ENCODE data around the gene ME3. TPM values are rescaled to one million over a fixed set of nuclear protein-coding genes. Genes with fewer than 3 reads are reported as not detected.

The ME3 gene
- total RNA-seq, 4 donors from 2014 or later, result 28.2 to 60.7 (median 46.0) TPM

DNA sequence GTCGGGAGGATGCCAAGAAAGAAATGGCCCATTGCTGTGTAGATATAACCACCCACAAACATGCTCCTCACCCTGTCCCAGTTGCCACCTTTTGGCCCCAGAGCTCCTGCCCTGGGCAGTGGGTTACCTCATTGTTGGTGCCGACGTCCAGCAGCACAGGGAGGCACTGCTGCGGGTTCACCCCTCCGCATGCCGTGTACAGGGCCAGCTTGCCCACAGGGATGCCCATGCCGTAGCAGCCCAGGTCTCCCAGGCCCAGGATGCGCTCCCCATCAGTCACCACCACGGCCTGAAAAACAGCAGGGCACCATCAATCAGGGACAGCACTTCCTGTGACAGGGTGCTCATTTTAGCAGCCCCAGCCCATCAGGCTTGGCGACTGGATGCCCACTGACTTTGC is 174.6 kb downstream of the ME3 start:
- TF ChIP-seq, protein P1, sequence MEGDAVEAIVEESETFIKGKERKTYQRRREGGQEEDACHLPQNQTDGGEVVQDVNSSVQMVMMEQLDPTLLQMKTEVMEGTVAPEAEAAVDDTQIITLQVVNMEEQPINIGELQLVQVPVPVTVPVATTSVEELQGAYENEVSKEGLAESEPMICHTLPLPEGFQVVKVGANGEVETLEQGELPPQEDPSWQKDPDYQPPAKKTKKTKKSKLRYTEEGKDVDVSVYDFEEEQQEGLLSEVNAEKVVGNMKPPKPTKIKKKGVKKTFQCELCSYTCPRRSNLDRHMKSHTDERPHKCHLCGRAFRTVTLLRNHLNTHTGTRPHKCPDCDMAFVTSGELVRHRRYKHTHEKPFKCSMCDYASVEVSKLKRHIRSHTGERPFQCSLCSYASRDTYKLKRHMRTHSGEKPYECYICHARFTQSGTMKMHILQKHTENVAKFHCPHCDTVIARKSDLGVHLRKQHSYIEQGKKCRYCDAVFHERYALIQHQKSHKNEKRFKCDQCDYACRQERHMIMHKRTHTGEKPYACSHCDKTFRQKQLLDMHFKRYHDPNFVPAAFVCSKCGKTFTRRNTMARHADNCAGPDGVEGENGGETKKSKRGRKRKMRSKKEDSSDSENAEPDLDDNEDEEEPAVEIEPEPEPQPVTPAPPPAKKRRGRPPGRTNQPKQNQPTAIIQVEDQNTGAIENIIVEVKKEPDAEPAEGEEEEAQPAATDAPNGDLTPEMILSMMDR (IDR thresholded peaks at IDR 0.05; ENCODE audit: low read depth), result no peak

DNA sequence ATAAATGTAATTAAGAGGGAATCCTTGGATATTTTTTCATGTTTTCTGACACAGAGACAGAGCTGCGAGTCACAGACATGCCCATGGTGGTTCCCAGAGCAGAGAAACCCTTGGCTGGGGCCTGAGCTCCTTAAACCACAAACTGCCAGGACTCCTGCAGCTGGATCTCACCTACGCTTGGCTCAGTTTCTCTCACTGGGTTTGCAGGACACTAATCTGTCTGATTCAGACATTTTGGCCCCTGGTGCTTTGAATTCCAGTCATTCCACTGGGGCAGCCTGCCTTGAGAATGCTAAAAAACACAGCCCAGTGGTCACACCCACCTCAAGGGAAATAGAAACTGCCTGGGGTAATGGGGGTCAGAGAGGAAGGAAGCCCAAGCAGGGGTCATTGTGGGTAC is 175.1 kb downstream of the ME3 start:
- TF ChIP-seq, protein P1 (IDR thresholded peaks at IDR 0.05; ENCODE audit: low read depth), result no peak

DNA sequence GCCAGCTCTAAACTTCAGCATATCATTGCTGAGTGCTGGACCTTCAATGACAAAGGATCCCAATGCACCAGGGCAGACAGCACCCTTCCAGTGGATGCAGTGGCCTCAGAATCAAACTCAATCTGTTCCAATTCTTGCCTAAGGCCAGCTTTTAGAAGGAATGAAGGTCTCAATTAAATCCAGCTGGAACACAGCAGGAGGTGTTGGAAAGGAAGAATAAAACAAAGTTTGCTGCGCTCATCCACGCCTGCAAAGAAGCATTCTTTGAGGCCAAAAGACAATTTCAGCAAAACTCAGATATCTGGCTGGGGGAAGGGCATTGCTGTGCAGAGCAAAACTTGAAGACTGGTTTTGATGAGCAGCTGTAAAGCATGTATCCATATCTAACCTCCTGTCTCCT is 177.1 kb downstream of the ME3 start:
- TF ChIP-seq, protein P1 (IDR thresholded peaks at IDR 0.05; ENCODE audit: low read depth), result no peak

DNA sequence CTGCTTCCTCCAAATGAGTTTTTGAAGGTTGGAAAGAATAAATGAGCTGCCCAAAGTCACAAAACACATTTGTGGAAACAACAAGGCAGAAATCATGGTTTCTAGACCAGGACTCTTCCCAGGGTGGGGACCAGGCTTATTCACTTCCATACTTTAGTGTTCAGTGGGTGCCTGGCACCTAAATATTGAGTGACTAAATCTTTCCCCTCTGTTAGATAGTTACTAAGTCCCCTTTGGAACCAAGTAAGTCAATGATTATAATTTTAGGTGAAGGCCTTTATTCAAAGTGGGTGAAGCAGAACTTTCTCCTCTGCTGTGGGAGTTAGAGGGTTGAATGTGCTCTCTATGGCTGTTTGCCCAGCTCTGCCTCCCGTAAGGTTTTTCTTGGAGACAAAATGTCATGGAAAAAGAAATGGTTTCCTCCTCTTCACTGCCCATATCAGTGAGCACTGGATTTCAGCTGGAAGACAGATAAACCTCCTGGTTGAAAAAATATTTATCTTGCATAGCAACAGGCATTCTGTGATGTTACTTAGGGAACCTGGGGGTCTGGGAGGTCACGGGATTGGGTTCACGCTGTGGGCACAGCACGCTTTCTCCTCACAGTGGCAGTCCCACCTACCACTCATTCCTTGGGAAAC is 179.9 kb downstream of the ME3 start:
- TF ChIP-seq, protein P1 (IDR thresholded peaks at IDR 0.05; ENCODE audit: low read depth), result no peak

DNA sequence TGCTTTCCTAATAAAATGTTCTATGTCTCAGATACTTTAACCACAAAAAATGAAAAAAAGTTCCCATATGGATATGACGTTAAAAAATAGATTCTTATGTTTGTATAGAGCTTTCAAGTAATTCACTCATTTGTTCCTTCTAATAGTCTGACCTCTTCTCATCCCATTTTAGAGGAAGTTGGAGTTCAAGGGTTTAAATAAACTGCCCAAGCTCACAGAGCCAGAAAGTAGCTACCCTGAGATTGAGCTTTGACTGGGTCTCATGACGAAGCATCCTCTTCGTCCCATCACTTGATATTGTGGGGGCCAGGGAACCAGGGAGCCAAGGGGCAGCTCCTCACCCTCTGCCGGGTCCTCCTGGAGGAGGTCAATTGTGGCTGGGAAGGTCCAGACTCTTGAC is 181.4 kb downstream of the ME3 start:
- TF ChIP-seq, protein P1 (IDR thresholded peaks at IDR 0.05; ENCODE audit: low read depth), result no peak

DNA sequence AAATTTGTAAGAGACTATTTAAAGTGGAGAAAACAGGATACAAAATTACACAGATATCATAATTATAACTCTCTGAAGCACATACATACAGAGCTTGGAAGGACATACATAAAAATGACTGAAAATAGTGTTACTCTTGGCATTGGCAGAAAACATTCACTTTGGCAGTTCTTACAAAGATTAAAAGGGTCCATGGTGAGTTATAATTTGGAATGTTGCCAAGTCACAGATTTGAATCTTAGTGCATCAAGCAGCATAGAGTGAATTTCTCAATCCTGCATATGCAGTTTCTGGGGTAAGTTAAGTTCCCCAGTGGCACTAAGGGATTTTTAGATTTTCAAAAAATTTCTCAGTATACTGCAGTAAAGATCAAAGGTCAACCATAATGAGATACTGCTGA is 181.8 kb downstream of the ME3 start:
- TF ChIP-seq, protein P1 (IDR thresholded peaks at IDR 0.05; ENCODE audit: low read depth), result no peak

DNA sequence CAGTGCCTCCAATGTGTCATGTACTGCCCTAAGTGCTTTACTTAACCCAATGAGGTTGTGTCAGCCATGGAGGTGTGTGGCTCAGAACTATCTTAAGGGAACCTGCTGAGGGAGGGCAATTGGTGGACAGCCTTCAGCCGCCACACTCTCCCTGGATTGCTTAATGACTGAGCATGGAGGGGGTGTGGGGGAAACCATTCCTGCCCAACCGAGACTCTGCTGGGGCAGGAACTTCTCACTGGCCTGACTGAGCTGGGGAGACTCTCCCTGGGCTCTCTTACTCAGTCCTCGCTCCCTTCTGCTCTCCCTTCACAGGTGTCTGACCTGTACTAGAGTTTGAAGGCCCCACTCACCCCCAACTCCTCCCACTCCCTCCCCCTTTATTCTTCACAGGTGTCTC is 183.0 kb downstream of the ME3 start:
- TF ChIP-seq, protein P1 (IDR thresholded peaks at IDR 0.05; ENCODE audit: low read depth), result no peak
